GM12873 (cell line): ENCODE measurements around the gene CDC25A.

Experiments used
- TF ChIP-seq, protein P1 (sequence below): IDR thresholded peaks from 2 replicates; pipeline ENCODE4 v1.5.1; 2012; ENCODE audit warnings: low read depth, mild to moderate bottlenecking, moderate library complexity, low read length, control low read depth; ENCODE audit not compliant: insufficient read depth; ENCODE audit errors: missing control alignments

CDC25A gene

DNA sequence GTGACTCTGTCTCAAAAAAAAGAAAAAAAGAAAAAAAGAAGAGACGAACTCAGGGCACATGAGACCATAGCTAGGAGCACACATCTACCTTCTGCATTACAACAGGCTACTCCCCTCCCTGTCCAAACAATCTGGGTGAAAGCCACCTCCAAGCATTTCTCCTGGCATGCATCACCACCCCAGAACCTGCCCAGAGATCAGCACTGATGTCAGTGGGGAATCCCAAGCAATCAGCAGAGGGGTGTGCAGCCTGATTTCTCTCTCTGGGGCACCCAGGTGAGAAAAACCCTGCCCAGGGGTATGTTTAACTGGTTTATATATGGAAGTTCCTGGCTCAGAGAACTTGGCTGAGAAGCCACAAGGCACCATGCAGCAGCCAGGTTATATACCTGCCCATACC, 59.4 kb downstream of the CDC25A start:
- TF ChIP-seq, protein P1, sequence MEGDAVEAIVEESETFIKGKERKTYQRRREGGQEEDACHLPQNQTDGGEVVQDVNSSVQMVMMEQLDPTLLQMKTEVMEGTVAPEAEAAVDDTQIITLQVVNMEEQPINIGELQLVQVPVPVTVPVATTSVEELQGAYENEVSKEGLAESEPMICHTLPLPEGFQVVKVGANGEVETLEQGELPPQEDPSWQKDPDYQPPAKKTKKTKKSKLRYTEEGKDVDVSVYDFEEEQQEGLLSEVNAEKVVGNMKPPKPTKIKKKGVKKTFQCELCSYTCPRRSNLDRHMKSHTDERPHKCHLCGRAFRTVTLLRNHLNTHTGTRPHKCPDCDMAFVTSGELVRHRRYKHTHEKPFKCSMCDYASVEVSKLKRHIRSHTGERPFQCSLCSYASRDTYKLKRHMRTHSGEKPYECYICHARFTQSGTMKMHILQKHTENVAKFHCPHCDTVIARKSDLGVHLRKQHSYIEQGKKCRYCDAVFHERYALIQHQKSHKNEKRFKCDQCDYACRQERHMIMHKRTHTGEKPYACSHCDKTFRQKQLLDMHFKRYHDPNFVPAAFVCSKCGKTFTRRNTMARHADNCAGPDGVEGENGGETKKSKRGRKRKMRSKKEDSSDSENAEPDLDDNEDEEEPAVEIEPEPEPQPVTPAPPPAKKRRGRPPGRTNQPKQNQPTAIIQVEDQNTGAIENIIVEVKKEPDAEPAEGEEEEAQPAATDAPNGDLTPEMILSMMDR, result no peak

DNA sequence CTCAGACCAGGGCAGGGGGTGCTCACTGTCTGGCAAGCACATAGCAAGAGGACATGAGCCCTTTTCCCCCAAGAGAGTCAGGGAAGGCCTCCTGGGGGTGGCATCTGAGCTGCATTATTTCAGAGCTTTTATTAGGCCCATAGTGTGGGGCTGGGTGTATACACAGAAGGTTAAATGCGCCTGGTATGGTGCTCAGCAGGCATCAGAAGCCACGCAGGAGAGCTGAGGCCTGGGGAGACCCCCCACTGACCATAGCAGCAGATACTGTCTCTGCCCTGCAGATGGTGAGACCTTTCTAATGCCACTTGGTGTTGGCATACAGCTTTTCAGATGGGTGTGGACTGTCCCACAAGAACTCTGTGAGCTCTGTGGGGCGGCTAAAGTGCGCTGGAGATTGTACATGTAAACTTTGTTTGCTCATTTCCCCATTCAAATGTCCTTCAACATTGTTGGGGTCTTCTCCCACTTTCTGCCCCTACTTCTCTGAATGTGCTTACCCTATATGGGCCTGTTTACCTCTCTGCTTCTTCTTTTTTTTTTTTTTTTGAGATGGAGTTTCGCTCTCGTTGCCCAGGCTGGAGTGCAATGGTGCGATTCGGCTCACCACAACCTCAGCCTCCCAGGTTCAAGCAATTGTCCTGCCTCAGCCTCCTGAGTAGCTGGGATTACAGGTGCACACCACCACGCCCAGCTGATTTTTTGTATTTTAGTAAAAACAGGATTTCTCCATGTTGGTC, 62.2 kb downstream of the CDC25A start:
- TF ChIP-seq, protein P1, result no peak

DNA sequence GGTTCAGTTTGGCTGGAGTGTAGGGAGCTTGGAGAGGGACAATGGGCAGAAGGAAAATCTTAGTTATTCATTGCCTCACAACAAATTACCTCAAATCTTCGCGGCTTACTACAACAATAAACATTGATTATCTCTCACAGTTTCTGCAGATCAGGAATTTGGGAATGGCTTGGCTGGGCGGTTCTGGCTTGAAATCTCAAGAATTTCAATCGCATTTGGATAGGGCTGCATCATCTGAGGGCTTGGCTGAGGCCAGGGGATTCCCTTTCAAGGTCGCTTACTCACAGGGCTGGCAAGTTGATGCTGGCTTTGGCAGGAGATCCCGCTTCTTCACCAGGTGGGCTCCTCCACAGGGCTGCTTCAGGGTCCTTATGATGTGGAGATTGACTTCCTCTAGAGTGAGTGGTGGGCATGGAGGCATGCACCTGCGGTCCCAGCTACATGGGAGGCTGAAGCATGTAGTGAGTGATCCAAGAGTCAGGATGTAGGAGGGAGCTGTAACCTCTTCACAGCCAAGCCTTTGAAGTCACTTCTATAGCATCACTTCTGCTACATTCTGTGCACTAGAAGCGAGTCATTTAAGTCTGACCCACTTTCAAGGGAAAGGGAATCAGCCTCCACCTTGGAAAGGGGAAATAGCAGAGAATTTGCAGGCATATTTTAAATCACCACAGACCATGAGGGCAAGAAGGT, 63.1 kb downstream of the CDC25A start:
- TF ChIP-seq, protein P1, result no peak

DNA sequence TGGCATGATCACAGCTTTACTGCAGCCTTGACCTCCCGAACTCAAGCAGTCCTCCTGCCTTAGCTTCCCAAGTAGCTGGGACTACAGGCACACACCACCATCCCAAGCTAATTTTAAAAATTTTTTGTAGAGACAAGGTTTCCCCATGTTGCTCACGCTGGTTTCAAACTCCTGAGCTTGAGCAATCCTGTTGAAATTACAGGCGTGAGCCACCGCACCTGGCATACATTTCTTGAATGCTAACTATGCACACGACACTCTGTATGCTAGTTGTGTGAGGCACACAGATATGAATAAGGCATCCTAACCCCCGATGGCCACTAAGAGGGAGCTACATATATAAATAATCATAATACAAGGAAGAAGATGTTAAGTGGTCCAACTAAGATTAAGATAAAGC, 64.9 kb downstream of the CDC25A start:
- TF ChIP-seq, protein P1, result no peak

DNA sequence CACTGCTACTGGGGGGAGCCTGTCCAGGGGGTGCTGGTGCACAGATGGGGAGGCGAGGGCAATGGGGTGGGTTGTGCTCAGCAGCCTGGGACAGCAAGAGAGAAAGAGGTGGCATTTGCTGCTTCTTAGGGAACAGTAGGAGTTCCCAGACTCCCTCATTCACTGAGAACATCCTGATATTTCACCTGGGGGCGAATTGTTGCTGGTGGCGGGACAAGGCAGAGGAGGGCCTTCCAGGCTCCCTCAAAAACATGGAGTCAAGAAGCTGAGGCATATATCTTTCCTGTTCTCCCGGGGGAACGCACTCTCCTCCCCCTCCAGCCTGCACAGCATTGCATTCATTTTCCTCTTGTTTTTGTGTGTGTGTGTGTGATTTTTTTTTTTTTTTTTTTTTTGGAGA, 65.7 kb downstream of the CDC25A start:
- TF ChIP-seq, protein P1, result no peak

DNA sequence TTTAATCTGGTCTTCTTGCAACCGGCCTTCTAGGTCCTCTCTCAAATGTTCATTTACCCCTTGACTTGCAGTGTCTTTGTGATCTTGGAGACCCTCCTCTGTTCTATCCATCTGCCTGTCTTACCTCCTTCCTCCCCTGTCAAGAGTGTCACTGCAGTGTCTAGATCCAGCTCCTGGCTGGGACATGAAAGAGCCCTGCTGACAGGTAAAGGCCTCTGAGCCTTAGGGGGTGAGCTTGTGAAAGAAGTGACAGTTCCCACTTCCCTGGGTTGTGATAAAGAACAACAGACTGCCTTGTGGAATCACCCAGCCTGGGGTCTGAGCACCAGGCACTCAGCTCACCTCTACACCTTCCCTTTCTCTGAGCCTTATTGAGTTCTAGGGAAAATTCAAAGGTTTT, 68.0 kb downstream of the CDC25A start:
- TF ChIP-seq, protein P1, result no peak

DNA sequence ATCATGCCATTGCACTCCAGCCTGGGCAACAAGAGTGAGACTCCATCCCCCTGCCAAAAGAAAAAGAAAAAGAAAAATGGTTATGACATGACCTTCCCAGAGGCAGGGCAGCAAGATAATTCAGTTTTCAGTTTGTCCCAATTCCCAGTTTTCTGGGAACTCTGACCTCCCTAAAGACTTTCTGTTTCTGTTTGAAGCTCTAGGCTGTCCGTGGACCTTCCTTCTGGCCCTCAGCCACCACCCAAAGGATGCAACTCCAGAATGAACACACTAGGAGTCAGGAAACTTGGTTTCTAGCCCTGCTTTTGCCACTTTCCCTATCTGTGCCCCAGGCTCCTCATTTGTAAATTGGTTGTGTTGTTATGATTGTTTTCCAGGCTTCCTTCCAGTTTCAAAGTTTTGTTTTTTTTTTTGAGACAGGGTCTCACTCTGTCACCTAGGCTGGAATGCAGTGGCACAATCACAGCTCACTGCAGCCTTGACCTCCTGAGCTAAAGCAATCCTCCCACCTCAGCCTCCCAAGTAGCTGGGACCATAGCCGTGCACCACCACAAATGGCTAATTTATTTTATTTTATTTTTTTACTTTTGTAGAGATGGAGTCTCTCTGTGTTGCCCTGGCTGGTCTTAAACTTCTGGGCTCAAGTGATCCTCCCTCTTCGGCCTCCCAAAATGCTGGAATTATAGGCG, 68.6 kb downstream of the CDC25A start:
- TF ChIP-seq, protein P1, result no peak
